GM12878 (cell line): ENCODE data around the gene CRELD2. TPM values are rescaled to one million over a fixed set of nuclear protein-coding genes. Genes with fewer than 3 reads are reported as not detected.

Experiments used
- ATAC-seq: fragments of 200-7000 bp; cut with Tn5 transposase; 3 replicates; pipeline ENCODE4 v1.9.1; 2020; ENCODE audit warnings: mild to moderate bottlenecking, moderate library complexity
- BruUV-seq: library from RNA; stranded (reverse); fragments of 400-500 nt; replicated peaks from 2 replicates; lab custom pipeline; 2021; lab: Mats Ljungman, UMichigan
- CTCF ChIA-PET: fragments of 300-600 bp; sonication (Branson Sonifier 250); formaldehyde crosslinking; extraction: SDS; loops from one replicate; lab custom pipeline; 2021; ENCODE audit warnings: inconsistent platforms; lab: Yijun Ruan, JAX
- POLR2A ChIA-PET: fragments of 350-600 bp; formaldehyde crosslinking; extraction: SDS; loops from one replicate; lab custom pipeline; 2021; ENCODE audit warnings: inconsistent platforms; lab: Charles Lee
- RAD21 ChIA-PET: fragments of 300-600 bp; sonication (Branson Sonifier 250); formaldehyde crosslinking; loops from one replicate; lab custom pipeline; 2023; ENCODE audit warnings: antibody characterized with exemption; ENCODE audit not compliant: unreplicated experiment; lab: Charles Lee
- SMC1A ChIA-PET: fragments of 300-600 bp; sonication (Branson Sonifier 250); formaldehyde crosslinking; loops from one replicate; lab custom pipeline; 2023; ENCODE audit not compliant: unreplicated experiment, uncharacterized antibody; lab: Charles Lee
- DNase-seq: peaks from one replicate; pipeline ENCODE4 v3.0.0-alpha.2; 2011; ENCODE audit warnings: low read depth, low spot score
- FAIRE-seq: peaks from 3 replicates; lab custom pipeline; 2011; peaks lifted over from hg19 to GRCh38; lab: Jason Lieb, UNC
- H2AFZ ChIP-seq: 2 replicates; pipeline ENCODE4 v1.6.0; 2011; ENCODE audit warnings: low read depth, low read length, control low read depth; ENCODE audit not compliant: control insufficient read depth
- H3K27ac ChIP-seq: 2 replicates; pipeline ENCODE4 v1.5.1; 2011; ENCODE audit warnings: control low read depth; ENCODE audit not compliant: control insufficient read depth, insufficient read depth
- H3K27me3 ChIP-seq, 2 experiments: replicated peaks in 1 of 2; 2 replicates each; pipeline versions ENCODE4 v1.6.0 to v1.6.1; 2011; ENCODE audit warnings: low read length in 1 of 2; ENCODE audit not compliant: control insufficient read depth in 2 of 2, insufficient read depth in 2 of 2
- H3K36me3 ChIP-seq, 2 experiments: 2 replicates each; pipeline ENCODE4 v1.5.1; 2011; ENCODE audit warnings: low read length in 1 of 2; ENCODE audit not compliant: control insufficient read depth in 2 of 2, insufficient read depth in 2 of 2
- H3K4me1 ChIP-seq: 2 replicates; pipeline ENCODE4 v1.6.1; 2011; ENCODE audit warnings: mild to moderate bottlenecking, low read length, moderate library complexity, mixed read lengths; ENCODE audit not compliant: control insufficient read depth, insufficient read depth
- H3K4me2 ChIP-seq: 2 replicates; pipeline ENCODE4 v1.6.0; 2011; ENCODE audit warnings: control low read depth; ENCODE audit not compliant: control insufficient read depth, insufficient read depth
- H3K4me3 ChIP-seq: fragments of 200-600 bp; sonication (generic); 2 replicates; pipeline ENCODE4 v1.5.1; 2016
- H3K79me2 ChIP-seq: 2 replicates; pipeline ENCODE4 v1.6.0; 2011; ENCODE audit warnings: low read length; ENCODE audit not compliant: control insufficient read depth, insufficient read depth
- H3K9ac ChIP-seq: 2 replicates; pipeline ENCODE4 v1.8.0; 2011; ENCODE audit warnings: low read length, control low read depth, mixed read lengths; ENCODE audit not compliant: control insufficient read depth, insufficient read depth
- H3K9me3 ChIP-seq: replicated peaks from 3 replicates; pipeline ENCODE4 v1.5.1; 2011; ENCODE audit warnings: mild to moderate bottlenecking, low read length; ENCODE audit not compliant: control insufficient read depth, insufficient read depth
- H4K20me1 ChIP-seq: 2 replicates; pipeline ENCODE4 v1.6.0; 2011; ENCODE audit not compliant: control insufficient read depth, insufficient read depth
- BACH1 ChIP-seq: fragments of 450-650 bp; IDR thresholded peaks from 2 replicates; pipeline ENCODE4 v1.6.1; 2017; ENCODE audit warnings: mild to moderate bottlenecking, borderline replicate concordance
- CBFB ChIP-seq: IDR thresholded peaks from 2 replicates; pipeline ENCODE4 v1.6.1; 2016; ENCODE audit warnings: antibody characterized with exemption, low read depth
- FOS ChIP-seq: IDR thresholded peaks from 3 replicates; pipeline ENCODE4 v1.6.1; 2011; ENCODE audit warnings: borderline replicate concordance; ENCODE audit not compliant: insufficient read length; ENCODE audit errors: extremely low read depth
- FOXM1 ChIP-seq: IDR thresholded peaks from 2 replicates; pipeline ENCODE4 v1.6.1; 2012; ENCODE audit warnings: low read depth, mild to moderate bottlenecking, inconsistent platforms, low read length, moderate library complexity
- GATAD2B ChIP-seq: fragments of 450-650 bp; conservative IDR thresholded peaks from 2 replicates; pipeline ENCODE4 v1.6.1; 2017; ENCODE audit warnings: low read depth, mild to moderate bottlenecking, moderate library complexity
- HDAC2 ChIP-seq: fragments of 200-600 bp; sonication (generic); IDR thresholded peaks from 2 replicates; pipeline ENCODE4 v1.6.1; 2017
- LARP7 ChIP-seq: fragments of 450-650 bp; IDR thresholded peaks from 2 replicates; pipeline ENCODE4 v1.6.1; 2017; ENCODE audit warnings: mild to moderate bottlenecking
- MTA2 ChIP-seq: fragments of 450-650 bp; IDR thresholded peaks from 2 replicates; pipeline ENCODE4 v1.6.1; 2016; ENCODE audit warnings: low read depth, mild to moderate bottlenecking, moderate library complexity
- NFYB ChIP-seq: IDR thresholded peaks from 2 replicates; pipeline ENCODE4 v1.6.1; 2011; ENCODE audit warnings: low read depth, mild to moderate bottlenecking, low read length, improper control_type of control experiment, moderate library complexity; ENCODE audit not compliant: insufficient read depth
- WGBS: methylation state at CpG from one replicate; pipeline ENCODE4 v1.1.6; 2016; ENCODE audit warnings: low lambda C conversion rate; ENCODE audit not compliant: insufficient replicate concordance, insufficient coverage; ENCODE audit errors: missing lambda C conversion rate; 5-methylcytosine and 5-hydroxymethylcytosine counted together
- in situ Hi-C: fragments of 300-500 bp; cut with MboI; formaldehyde crosslinking; loops from 9 replicates; pipeline ENCODE4 v1.14.3; 2018; ENCODE audit warnings: mixed read lengths
- intact Hi-C: fragments of 100-400 bp; cut with micrococcal nuclease; formaldehyde crosslinking; loops from one replicate; pipeline ENCODE4 v1.14.2; 2022; ENCODE audit not compliant: unreplicated experiment
- polyA plus RNA-seq, 11 experiments: library from polyadenylated mRNA; depleted of rRNA in 4 of 11; unstranded in 6 of 11; stranded (reverse) in 5 of 11; fragments of >200 nt; fragmentation: Nextera tagmentation in 4 of 11; fragmentation: Illumina TruSeq in 1 of 11; extraction: Ambion mirVana in 4 of 11; extraction: Trizol in 1 of 11; gene quantifications; 1 replicate in 1 of 11; 2 replicates in 10 of 11; pipeline versions ENCODE4 v1.2.1 to v1.2.3, GENCODE V29; 2011 to 2016; ENCODE audit warnings: inconsistent platforms in 2 of 11, missing spikeins in 2 of 11, low read depth in 1 of 11
- total RNA-seq, 4 experiments: library from RNA; depleted of rRNA in 3 of 4; stranded (reverse); fragments of >200 nt in 3 of 4; fragmentation: Illumina TruSeq in 1 of 4; extraction: Trizol in 1 of 4; gene quantifications; 2 replicates each; pipeline versions ENCODE4 v1.2.1 to v1.2.3, GENCODE V29; 2013 to 2021
- TF ChIP-seq, protein P1 (sequence below): IDR thresholded peaks from 2 replicates; pipeline ENCODE4 v1.6.1; 2011; ENCODE audit warnings: low read depth, low read length, improper control_type of control experiment, borderline replicate concordance

Gene CRELD2
- total and polyA plus RNA-seq, 10 of the 15 experiments (the other 5 are each of a cell fraction or from before 2014, with no cell fraction given) = 9.4 to 111 (median 25.9) TPM

DNA sequence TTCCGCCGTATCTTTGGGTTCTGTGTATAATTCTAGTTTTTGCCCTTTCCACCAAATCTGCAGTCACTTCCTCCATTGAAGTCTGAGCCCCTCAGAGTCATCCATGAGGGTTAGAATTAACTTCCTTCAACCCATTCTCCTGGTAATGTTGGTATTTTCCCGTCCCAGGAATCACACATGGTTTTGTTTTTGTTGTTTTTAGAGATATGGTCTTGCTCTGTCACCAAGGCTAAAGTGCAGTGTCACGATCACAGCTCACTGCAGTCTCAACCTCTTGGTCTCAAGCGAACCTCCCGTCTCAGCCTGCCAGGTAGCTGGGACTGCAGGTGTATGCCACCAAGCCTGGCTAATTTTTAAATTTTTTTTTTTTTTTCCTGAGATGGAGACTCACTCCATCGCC lies 46.1 kb upstream of the CRELD2 start:
- RAD21 ChIA-PET = no interaction called here
- no peak overlapping the region for H3K4me2 ChIP-seq
- H3K27me3 ChIP-seq = no peaks in the 10 kb centered on the region
- DNase-seq (no peak), FAIRE-seq (no peak), ATAC-seq (no peak)
- SMC1A ChIA-PET = interaction anchor here (0.6 kb wide), 1 partner anchor 9 kb away, joined by 4 read pairs; no protein-coding TSS in a partner anchor
- H3K4me1 ChIP-seq = no peaks in the 10 kb centered on the region
- no TSS peak for BruUV-seq
- POLR2A ChIA-PET = interaction anchor here (1.3 kb wide), 1 partner anchor 8 kb away, joined by 3 read pairs; no protein-coding TSS in a partner anchor
- no peak overlapping the region for H3K27ac ChIP-seq
- in situ Hi-C loops = no loop called here
- intact Hi-C loops = no loop called here
- 97% methylated on average over 7 of the region's 7 CpGs for WGBS
- CTCF ChIA-PET = interaction anchor here (1.0 kb wide), 1 partner anchor 18 kb away, joined by 5 read pairs; no protein-coding TSS in a partner anchor
- no peaks in the 10 kb centered on the region for H4K20me1 ChIP-seq
- H3K36me3 ChIP-seq = peaks cover 0 to 5% of the 10 kb centered on the region in 2 experiments; a peak in 2 of 4 replicates
- peaks cover 48% of the 10 kb centered on the region for H3K79me2 ChIP-seq
- no peak overlapping the region for H3K4me3 ChIP-seq
- TF ChIP-seq FOXM1 (no peak), MTA2 (no peak), LARP7 (no peak), HDAC2 (no peak), GATAD2B (no peak), BACH1 (no peak), CBFB (no peak), FOS (no peak), NFYB (no peak)
- TF ChIP-seq, protein P1, sequence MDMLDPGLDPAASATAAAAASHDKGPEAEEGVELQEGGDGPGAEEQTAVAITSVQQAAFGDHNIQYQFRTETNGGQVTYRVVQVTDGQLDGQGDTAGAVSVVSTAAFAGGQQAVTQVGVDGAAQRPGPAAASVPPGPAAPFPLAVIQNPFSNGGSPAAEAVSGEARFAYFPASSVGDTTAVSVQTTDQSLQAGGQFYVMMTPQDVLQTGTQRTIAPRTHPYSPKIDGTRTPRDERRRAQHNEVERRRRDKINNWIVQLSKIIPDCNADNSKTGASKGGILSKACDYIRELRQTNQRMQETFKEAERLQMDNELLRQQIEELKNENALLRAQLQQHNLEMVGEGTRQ = no peak
- peaks cover 18% of the 10 kb centered on the region; the same call in 2 of the 3 replicates for H3K9me3 ChIP-seq
- no peak overlapping the region for H3K9ac ChIP-seq
- H2AFZ ChIP-seq = no peak overlapping the region
